COLO668 (cell line): ENCODE results near the gene CALML4.
"Not testable (repeated sequence)": the region's sequence is repeated elsewhere in the genome, so short reads cannot be mapped to it uniquely, and the experiment has no call there.

Experiments used
- DNase-seq: peaks from one replicate; lab custom pipeline; 2025; ENCODE audit not compliant: unreplicated experiment; lab: John Stamatoyannopoulos, UW

CALML4 gene

DNA sequence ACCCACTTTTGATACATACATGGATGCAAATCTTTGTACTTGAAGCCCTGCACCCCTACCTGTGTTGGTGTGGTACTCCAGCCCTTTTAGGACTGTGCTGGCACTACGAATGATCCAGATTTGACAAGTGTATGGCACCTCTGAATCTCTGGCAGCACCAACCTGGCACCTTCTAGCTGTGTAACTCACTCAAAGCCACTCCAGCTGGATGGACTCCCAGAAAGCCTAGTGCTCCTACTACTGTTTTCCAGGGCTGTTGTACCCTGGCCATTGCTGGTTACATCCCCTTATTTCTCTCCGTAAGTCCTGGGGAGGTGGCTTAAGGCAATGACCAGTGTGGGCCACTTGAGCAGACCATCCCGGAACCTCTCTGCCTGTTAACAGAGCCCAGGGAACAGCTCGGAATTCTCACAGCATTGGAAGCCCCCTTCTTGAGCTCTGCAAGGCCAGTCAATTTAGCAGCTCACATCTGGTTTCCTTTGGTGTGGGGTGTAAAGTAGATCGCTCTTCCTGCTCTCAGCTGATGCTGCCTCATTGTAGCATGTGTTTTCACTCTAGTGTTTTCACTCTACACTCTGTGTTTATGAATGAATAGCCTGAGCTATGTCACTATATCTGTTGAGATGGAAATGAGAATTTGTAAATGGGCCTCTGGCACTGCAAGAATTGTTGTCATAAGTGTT is 12.2 kb downstream of the CALML4 start:
- no peak for DNase-seq

DNA sequence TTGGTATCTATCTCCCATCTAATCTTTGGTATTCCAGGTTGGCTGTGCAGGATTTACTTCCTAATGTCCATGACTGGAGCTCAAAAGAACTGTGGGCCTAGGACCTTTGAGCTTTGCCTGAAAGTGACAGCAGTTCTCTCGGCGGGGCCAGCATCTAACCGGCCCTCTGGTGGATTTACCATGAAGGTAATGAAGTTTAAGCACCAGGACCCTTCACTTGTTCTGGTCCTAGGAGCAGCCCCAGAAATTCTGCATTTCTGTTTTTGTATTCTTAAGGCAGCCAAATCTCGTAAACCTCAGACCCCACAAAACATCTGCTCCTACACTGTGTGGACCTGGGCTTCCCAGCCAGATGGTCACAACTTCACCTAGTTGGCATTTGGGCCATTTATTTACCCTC is 13.0 kb downstream of the CALML4 start:
- no peak for DNase-seq

DNA sequence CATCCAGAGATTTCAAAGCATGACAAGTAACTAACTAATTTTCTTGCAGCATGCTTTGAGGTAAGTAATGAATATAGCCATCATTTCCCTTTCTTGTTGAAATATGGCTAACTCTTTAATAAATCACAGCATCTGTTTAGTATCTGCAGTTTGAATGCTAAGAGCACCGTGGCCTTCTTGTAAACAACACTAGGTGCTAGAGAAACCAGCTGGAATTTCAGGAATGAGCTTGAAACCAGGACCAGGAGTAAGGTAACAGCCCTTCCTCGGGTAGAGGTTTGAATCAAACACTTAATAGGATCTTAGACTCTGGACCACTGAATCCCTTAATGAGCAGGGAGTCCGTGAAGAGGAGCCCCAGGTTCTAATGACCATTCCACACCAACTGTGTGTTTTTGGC is 13.6 kb downstream of the CALML4 start:
- no peak for DNase-seq

DNA sequence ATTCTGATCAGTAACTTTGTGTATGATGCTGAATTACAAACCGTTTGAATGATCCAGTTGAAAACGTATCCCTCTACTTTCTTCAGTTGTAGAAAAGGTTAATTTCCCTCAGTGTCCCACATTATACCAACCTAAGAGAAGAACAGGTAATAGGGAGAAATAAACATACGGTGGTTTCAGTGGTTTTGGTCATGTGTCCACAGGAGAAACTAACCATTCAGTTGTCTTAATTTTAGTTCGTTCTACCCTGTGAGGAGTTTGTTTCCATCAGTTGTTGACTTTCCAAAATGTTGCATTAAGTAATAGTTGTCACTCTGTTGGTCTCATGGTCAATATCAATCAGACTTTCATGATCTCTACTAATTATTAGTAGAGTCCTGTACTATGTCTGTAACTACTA is 15.1 kb downstream of the CALML4 start:
- no peak for DNase-seq

DNA sequence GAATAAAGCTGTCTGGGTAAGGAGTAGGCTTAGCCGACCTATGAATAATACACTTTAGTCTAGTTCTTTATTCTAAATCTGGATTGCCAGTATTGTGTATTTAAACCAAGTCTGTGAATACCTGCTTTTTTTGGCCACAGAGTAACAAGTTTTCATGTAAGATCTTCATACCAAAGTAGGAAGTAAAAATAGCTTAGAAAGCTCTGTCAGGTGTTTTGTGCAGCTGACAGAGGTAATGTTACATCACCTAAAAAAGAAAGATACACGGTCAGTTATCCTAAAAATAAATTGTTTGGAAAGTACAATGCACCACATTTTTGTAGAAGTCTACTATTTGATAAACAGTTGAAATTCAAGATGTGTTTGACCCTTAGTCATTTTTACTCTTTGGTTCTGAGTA is 16.5 kb downstream of the CALML4 start:
- DNase-seq = no peak

DNA sequence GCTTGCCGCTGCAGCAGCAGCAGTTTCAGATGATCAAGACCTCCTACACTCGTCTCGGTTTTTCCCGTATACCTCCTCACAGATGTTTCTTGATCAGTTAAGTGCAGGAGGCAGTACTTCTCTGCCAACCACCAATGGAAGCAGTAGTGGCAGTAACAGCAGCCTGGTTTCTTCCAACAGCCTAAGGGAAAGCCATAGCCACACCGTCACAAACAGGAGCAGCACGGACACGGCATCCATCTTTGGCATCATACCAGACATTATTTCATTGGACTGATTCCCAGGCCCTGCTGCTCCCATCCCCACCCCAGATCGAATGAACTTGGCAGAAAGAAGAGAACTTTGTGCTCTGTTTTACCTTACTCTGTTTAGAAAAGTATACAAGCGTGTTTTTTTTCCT is 17.6 kb downstream of the CALML4 start:
- DNase-seq = no peak

DNA sequence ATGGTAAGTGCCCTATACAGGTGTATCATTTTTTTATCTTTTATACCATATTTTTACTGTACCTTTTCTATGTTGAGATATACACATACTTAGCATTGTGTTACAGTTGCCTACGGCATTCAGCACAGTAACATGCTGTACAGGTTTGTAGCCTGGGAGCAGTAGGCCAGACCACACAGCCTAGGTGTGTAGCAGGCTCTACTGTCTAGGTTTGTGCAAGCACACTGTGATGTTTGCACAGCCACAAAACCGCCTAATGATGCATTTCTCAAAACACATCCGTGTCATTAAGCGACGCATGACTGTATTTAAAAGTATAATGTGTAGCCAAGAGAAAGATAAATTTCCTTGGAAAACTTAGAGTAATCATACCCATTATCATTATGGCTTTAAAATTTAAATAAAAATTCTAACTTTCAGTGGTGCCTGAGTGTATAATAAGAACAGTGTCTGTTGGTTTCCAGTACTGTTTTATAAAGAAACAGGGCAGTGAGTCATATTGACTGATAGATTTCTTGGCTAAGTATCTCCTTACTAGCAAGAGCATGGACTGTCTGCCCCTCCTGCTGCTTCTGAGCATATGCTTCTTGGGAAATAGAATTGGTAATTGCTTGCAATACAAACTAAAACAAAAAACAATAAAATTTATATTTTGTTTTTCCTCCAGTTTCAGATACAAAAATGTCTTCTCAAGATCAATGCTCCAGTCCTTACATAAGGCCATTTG is 18.3 kb downstream of the CALML4 start:
- no peak for DNase-seq

DNA sequence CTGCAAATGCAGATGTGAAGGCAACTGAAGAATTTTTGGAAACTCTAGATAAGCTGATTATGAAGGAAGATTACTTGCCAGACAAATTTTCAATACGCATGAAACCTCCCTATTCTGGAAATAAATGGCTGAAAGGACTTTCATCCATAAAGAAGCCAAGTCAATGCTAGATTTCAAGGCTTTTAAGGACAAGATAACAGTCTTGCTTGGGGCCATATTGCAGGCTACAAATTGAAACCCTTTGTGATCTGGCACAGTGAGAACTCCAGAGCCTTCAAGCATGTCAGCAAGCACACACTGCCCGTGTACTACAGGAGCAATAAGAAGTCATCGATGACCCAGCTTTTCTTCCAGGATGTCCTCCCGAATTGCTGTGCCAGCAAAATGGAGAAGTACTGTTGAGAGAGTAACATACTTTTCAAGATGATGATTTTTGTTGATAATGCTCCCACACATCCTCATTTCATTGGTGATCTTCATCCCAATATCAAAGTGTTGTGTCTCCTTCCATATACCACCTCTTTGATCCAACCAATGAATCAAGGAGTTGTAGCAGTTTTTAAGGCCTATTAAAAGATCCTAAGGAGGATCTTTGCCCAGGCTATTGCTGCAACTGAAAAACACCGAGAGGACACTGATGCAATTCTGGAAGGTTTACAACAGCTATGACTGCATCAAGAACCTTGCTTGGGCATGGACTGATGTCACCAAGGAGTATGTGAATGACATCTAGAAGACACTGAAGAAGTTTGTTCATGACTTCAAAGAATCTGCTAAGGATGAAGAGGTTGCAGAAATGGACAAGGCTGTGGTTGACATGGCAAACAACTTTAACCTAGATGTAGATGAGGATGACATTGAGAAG is 20.3 kb downstream of the CALML4 start:
- no peak for DNase-seq

DNA sequence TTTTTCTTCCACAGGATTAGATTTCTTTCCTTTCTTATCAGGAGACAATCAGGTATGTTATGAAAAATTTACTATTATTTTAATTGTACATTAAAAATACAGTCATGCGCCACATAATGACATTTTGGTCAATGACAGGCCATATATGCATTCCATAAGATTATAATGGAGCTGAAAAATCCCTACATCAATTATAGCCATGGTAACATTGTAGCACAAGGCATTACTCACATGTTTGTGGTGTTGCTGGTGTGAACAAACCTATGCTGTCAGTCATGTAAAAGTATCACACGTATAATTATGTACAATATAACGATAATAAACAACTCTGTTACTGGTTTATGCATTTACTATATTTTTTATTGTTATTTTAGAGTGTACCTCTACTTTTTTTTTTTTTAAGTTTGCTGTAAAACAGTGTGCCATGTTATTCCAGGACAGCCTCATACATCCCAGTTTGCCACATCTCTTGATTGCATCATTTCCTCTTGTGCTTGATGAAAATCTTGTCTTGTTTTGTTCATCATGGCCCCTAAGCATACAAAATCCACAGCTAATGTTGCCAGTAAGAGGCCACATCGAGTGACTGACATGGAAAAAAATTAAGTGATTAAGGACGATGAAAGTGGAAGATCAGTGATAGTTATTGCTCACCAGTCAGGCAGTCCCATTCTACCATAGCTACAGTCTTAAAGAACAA is 21.4 kb downstream of the CALML4 start:
- DNase-seq = no peak

DNA sequence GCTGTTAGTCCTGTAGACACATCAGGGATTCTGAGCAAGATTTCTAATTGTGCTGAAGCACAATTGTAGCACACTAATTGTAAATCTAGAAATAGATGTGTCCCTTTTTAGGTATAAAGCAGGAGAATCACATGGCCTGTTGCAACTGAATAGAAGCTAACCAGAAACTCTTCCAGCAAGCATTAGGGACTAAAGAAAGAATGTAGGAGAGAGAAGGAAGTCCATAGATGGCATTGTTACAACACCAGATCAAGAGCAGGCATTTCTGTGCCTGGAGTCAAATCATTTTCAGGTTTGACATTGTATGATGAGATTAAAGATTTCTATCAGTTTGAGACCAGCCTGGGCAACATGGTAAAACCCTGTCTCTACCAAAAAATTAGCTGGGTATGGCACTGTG is 27.4 kb downstream of the CALML4 start:
- no peak for DNase-seq

DNA sequence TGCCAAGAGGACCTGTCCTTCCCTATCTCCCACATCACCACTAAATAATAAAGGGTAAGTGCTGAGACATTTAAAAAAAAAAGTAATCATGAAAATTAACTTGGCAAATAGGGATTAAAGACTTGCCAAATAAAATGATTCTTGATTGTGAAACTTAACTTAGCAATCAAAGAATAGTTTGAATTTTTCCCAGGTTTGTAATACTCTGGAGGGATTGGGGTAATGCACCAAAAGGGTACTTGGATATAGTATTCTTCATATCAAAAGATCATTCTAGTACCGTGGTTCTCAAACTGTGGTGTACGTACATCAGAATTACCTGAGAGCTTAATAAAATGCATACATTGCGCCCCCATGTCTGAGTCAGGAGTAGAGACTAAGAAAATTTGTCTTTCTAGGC is 28.5 kb downstream of the CALML4 start:
- no peak for DNase-seq

DNA sequence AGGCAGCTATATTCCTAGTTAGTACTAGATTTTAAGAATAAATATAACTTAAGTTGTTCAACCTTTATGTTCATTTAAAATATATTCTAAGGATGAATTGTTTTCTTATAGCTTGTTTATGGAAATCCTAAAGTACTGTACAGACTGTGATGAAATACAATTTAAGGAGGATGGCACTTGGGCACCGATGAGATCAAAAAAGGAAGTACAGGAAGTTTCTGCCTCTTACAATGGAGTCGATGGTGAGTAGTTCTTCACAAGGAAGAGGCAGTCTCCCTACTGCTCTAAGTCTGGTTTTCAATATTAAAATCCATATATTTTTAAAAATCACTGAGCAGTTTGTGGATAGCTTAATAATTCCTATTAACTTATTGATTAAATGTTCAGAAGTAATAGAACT is 29.6 kb downstream of the CALML4 start:
- no peak for DNase-seq

DNA sequence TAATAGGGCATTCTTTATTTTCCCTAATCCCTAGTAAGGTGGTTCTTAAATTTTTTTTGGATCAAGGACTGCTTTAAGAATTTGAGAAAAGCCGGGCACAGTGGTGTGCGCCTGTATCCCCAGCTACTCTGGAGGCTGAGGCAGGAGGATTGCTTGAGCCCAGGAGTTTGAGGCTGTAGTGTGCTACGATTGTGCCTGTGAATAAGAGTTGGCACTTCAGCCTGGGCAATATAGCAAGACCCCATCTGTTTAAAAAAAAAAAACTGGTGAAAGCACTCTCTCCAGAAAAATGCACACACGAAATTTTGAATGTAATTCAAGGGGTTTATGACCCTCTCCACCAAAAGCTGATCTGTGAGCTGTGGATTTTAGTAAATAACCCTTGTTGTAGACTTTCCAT is 32.0 kb downstream of the CALML4 start:
- no peak for DNase-seq

DNA sequence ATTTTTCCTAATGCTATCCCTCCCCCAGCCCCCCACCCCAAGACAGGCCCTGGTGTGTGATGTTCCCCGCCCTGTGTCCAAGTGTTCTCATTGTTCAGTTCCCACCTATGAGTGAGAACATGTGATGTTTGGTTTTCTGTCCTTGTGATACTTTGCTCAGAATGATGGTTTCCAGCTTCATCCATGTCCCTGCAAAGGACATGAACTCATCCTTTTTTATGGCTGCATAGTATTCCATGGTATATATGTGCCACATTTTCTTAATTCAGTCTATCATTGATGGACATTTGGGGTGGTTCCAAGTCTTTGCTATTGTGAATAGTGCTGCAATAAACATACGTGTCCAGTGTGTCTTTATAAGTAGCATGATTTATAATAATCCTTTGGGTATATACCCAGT is 33.1 kb downstream of the CALML4 start:
- not testable (repeated sequence) for DNase-seq

DNA sequence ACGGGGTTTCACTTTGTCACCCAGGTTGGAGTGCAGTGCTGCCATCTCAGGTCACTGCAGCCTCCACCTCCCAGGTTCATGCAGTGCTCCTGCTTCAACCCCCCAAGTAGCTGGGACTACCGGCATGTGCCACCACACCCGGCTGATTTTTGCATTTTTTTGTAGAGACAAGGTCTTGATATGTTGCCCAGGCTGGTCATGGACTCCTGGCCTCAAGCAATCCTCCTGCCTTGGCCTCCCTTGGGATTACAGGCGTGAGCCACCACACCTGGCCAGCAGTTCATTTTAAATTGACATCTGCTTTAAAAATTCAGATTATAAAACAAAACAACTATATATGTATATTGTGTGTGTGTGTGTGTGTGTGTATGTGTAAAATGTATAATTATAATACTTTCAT is 38.3 kb downstream of the CALML4 start:
- DNase-seq = no peak

DNA sequence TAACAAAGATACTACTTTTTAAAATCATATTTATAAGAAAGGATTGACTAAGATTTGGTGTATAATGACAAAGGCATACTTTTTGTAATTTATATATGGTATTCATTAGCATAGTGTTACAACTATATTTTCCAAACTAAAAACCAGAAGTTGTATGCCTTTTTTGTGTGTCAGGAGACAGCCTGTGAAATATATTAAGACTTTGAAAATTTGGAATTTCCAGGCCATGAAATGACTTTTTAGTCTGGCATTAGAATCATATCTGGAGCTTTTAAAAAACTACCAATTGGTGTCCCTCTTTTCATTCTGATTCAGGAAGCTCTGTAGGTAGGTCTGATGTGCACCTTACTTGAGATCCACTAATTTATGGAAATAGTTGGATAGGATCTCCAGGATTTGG is 41.9 kb downstream of the CALML4 start:
- DNase-seq = no peak

DNA sequence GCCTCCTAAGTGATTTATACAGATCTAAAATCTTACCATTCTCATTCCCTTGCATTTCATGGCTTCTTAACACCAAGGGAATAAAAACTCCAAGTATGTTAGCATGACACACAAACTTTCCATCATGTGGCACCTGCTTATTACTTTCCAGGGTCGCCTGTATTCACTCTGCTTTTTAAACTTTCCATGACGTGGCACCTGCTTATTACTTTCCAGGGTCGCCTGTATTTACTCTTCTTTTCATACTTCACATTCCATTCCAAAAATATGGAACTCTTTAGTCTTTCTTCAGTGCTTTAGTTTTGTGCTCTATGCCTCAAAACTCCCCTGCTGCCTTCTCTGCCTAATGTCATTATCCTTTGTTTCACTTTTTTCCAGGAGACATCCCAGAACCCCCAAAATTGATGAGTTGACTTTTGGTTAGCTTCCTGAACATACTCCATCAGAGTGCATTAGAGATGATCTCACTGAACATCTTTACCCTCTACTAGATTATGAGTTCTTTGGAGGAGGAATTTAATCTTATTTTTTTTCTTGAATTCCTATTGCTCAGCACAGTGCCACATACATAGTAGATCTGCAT is 47.0 kb downstream of the CALML4 start:
- DNase-seq = no peak

DNA sequence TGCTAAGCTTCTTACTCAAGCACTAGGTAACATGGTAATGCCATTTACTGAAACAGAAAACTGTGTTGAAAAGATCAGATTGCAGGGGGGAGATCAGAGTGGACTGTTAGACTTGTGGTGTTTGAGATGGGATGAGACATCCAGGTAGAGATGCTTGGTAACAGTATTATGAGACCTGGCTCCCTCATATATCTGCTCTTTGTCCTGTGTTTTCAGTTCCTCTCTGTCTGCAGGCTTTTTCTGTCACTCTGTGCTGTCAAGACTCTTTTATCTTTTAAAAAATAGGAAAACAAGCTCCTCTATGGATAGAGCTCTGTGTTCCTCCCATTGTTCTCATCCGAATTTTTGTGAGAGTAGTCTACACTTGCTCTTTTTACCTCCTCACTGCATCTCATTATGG is 48.1 kb downstream of the CALML4 start:
- no peak for DNase-seq

DNA sequence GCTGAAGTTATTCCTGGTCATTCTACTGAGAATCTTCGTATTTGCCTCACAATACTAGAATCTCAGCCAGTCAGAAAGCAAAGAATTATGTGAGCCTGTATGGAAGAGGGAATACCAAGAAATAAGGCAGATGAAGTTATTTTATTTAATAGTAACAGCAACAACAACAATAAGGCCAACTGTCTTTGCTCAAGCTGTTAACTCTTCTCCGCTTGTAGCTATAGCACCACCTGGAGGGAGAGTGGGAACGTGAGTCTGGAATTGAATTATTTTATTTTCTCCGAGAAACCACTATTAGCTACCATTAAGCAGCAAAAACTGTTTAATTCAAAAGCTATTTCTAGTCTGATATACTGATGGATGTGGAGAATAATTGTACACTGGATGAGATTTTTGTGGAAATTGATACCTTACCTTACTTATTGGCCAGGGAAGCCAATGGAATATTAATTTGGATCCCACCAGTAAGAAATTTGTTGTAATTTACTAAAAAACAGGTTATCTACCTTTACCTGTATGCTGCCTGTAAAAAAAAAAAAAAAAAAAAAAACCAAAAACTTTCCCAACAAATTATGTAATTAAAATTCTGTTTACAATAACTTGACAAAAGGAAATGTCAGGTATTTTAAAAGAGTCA is 50.1 kb downstream of the CALML4 start:
- DNase-seq = peak; percentile 29

DNA sequence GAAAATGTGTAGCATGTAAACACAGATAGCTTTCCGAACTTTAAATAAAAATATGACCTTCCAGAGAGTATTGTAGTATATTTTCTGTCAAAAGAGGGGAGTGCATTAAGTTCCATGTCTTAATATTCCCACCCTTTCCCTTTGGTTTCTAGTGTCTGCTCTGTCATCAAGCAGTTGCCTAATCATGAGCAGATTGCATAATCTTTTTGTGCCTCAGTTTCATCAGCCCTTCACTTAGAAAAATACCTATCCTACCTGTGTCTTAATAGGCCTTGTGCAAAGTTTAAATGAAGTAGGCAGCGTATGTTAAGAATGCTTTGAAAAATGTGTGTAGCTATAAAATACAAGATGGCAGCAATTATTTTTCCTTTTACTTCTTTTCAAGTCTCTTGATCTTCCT is 52.8 kb downstream of the CALML4 start:
- DNase-seq = no peak

DNA sequence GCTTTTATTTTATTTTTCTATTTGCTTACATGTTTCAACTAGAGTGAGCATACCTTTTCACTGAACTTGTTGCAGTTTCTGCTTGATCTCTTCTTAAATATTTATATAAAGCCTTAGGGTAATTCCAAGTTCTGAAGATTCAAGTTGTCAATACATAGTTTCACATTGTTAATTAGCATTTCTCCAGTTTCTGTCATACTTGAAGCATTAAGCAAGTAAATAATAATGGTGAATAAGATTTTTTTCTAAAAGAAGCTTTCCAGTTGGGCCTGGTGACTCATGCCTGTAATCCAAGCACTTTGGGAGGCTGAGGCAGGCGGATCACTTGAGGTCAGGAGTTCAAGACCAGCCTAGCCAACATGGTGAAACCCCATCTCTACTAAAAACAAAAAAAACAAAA is 53.9 kb downstream of the CALML4 start:
- DNase-seq = no peak
